HEK293 (cell line): ENCODE data around the gene PAAF1.

Experiments used
- BCL11A ChIP-seq: fragments of 450-650 bp; formaldehyde crosslinking; IDR thresholded peaks from 2 replicates; pipeline ENCODE4 v1.5.1; 2016; ENCODE audit warnings: low read depth, missing biosample characterization, missing genetic modification characterization
- HOXD13 ChIP-seq: sonication (generic); formaldehyde crosslinking; IDR thresholded peaks from 2 replicates; pipeline ENCODE4 v1.8.0; 2022; ENCODE audit warnings: missing genetic modification reagents, borderline replicate concordance
- KLF10 ChIP-seq: fragments of 450-650 bp; IDR thresholded peaks from 2 replicates; pipeline ENCODE4 v1.5.1; 2018; ENCODE audit warnings: missing biosample characterization, mild to moderate bottlenecking, missing genetic modification characterization
- SALL2 ChIP-seq: fragments of 450-650 bp; formaldehyde crosslinking; IDR thresholded peaks from 2 replicates; pipeline ENCODE4 v1.5.0; 2017; ENCODE audit warnings: missing biosample characterization, mild to moderate bottlenecking, missing genetic modification characterization, borderline replicate concordance
- SETDB1 ChIP-seq: IDR thresholded peaks from one replicate; pipeline ENCODE4 v1.6.1; 2017; ENCODE audit warnings: mild to moderate bottlenecking, low read length, moderate library complexity, mixed read lengths; ENCODE audit not compliant: insufficient read length
- SP2 ChIP-seq: fragments of 450-650 bp; formaldehyde crosslinking; IDR thresholded peaks from 2 replicates; pipeline ENCODE4 v1.5.1; 2016; ENCODE audit warnings: missing biosample characterization, missing genetic modification characterization
- TCF7L2 ChIP-seq: IDR thresholded peaks from 2 replicates; pipeline ENCODE4 v1.6.1; 2011; ENCODE audit warnings: low read depth, mild to moderate bottlenecking, inconsistent platforms, low read length, moderate library complexity, borderline replicate concordance
- YY1 ChIP-seq: fragments of 450-650 bp; formaldehyde crosslinking; IDR thresholded peaks from 2 replicates; pipeline ENCODE4 v1.5.1; 2018; ENCODE audit warnings: missing biosample characterization, missing genetic modification characterization
- ZFP3 ChIP-seq: fragments of 450-650 bp; formaldehyde crosslinking; IDR thresholded peaks from 2 replicates; pipeline ENCODE4 v1.5.1; 2016; ENCODE audit warnings: low read depth, missing biosample characterization, missing genetic modification characterization
- ZNF449 ChIP-seq: fragments of 450-650 bp; formaldehyde crosslinking; IDR thresholded peaks from 2 replicates; pipeline ENCODE4 v1.5.1; 2017; ENCODE audit warnings: missing biosample characterization, mild to moderate bottlenecking, missing genetic modification characterization, moderate library complexity
- ZNF792 ChIP-seq: fragments of 450-650 bp; formaldehyde crosslinking; IDR thresholded peaks from 2 replicates; pipeline ENCODE4 v1.5.1; 2016; ENCODE audit warnings: missing biosample characterization, missing genetic modification characterization
- TF ChIP-seq, protein P1 (sequence below): fragments of 450-650 bp; formaldehyde crosslinking; IDR thresholded peaks from 2 replicates; pipeline ENCODE4 v1.5.1; 2016; ENCODE audit warnings: missing biosample characterization, missing genetic modification characterization

DNA sequence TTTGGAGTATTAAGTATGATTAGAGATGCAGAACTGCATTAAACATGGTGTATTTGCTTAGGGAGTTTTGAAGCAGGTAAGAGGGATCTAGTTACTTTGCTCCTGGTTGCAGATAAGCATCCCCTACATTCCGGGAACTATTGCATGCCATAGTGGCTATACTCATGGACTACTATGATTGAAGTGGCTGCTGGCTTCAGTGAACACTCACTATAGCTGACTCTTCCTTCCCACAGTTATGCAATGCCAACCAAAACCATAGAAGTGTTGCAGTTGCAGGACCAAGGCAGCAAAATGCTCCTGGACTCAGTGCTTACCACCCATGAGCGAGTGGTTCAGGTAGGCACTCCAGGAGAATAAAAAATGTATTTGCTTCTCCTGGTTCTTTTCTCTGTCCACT lies 17.1 kb upstream of the PAAF1 start:
- TF ChIP-seq SETDB1 (no peak), BCL11A (tag by site-specific recombination) (no peak), ZNF792 (tag by site-specific recombination) (no peak), ZNF449 (tag by site-specific recombination) (no peak), YY1 (no peak), SALL2 (tag by site-specific recombination) (no peak), KLF10 (tag by site-specific recombination) (no peak), SP2 (tag by site-specific recombination) (no peak), HOXD13 (CRISPR knock-in tag) (no peak), TCF7L2 (no peak), ZFP3 (no peak)
- TF ChIP-seq, protein P1, sequence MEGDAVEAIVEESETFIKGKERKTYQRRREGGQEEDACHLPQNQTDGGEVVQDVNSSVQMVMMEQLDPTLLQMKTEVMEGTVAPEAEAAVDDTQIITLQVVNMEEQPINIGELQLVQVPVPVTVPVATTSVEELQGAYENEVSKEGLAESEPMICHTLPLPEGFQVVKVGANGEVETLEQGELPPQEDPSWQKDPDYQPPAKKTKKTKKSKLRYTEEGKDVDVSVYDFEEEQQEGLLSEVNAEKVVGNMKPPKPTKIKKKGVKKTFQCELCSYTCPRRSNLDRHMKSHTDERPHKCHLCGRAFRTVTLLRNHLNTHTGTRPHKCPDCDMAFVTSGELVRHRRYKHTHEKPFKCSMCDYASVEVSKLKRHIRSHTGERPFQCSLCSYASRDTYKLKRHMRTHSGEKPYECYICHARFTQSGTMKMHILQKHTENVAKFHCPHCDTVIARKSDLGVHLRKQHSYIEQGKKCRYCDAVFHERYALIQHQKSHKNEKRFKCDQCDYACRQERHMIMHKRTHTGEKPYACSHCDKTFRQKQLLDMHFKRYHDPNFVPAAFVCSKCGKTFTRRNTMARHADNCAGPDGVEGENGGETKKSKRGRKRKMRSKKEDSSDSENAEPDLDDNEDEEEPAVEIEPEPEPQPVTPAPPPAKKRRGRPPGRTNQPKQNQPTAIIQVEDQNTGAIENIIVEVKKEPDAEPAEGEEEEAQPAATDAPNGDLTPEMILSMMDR (tag by site-specific recombination): no peak
